Activated naive CD8-positive, alpha-beta T cell treated with anti-CD3 and anti-CD28 coated beads, Interleukin-2, amount 50 U/mL, for 16 hours (primary cell): Measurements from ENCODE around the gene RINT1.
"Not testable (repeated sequence)": the region's sequence is repeated elsewhere in the genome, so short reads cannot be mapped to it uniquely, and the experiment has no call there.

Source experiments
- DNase-seq: peaks from one replicate; pipeline ENCODE4 v3.0.0-alpha.2; 2020; ENCODE audit warnings: low read depth, low spot score

RINT1 gene

DNA sequence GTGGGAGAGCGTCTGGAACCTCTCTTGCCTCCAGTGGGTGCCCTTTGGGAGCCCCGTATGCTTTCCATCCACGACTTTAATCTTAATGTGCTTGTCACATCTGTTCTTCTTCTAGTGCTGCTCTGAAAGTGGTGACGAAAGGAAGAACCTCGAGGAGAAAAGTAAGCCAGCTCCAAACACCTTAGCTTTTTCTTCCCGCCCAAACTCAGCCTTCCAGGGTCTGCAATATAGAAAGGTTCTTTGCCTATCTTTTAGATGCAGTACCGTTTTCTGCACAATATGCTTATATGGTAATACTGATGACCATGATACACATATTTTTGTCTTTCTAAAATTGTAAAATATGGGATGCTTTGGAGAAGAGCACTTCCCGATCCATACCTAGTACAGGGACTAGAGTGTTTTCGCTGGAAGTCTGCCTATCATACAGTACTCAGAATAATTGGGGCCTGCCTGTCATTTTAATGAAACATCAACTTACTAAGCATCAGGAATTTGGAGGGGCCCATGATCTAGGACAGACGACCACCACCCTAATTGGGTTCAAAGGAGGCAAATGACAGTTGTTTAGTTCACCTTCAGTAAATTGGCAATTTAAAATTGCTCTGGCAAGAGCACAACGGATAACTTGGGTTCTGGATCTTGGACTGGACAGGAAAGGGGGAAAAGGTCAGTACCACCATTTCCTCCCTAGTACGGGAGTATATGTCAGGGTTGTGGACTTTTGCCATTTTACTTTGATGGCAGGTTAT lies 884 bp downstream of the RINT1 start:
- no peak for DNase-seq

DNA sequence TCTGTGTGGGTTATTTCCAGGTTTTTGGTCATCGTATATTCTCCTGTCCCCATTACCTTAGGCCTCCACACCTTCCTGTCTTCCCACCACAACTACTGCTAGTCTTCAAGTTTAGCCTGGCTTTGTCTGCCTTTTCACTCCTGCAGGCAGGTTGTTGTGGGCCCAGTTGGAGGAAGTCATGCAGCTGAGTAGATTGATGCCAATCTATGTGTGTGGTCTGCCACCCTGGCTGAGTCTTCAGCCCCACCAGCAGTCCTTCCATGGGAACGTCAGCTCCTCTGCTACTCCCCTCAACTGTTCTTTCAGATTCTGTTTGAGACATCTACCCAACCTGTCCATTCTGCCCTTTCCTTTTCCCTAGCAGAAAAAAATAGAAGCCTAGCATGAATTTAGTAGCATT lies 6.3 kb downstream of the RINT1 start:
- no peak for DNase-seq

DNA sequence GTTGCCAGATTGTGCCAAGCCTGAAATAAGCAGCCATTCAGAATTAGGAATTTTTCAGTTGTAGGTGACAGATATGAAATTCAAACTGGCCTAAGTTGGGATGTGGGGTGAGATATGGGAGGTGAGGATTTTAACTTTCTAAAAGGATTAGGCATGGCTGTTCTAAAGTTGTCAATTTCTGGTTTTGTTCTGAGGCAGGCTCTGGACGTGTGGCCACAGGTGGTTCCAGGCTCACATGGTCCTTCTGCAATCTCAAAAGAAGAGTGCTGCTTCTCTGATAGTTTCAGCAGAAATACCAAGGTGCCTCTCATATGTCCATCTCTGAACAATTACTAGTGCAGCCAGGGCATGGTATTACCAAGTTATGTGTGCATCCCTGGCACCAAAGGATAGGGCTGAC lies 27.9 kb downstream of the RINT1 start:
- no peak for DNase-seq

DNA sequence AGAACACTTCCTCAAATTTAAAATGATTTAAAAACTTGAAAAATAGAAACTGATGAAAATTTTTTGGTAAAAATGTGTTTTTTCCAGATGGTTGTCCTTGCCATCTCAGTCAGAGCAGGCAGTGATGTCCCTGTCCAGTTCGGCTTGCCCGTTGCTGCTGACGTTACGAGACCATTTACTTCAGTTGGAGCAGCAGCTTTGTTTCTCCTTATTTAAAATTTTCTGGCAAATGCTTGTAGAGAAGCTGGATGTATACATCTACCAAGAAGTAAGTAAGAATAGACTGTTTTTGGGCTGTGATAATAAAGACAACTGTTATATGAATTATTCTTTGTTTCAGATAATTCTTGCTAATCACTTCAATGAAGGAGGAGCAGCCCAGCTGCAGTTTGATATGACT lies 33.2 kb downstream of the RINT1 start:
- no peak for DNase-seq

DNA sequence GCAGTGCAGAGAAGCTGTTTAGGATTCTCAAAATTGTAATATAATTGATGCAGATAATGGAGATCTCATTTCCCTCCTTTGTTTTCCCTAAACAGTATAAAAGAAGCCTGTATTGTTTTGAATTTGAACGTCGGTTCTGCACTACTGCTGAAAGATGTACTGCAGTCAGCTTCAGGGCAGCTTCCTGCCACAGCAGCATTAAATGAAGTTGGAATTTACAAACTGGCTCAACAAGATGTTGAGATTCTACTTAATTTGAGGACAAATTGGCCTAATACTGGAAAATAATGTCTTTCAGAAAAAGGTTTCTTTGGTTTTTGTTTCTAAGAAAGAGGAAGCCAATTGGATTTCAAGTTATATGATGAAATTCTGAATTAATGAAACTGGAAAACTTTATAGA lies 35.0 kb downstream of the RINT1 start:
- DNase-seq, result no peak

DNA sequence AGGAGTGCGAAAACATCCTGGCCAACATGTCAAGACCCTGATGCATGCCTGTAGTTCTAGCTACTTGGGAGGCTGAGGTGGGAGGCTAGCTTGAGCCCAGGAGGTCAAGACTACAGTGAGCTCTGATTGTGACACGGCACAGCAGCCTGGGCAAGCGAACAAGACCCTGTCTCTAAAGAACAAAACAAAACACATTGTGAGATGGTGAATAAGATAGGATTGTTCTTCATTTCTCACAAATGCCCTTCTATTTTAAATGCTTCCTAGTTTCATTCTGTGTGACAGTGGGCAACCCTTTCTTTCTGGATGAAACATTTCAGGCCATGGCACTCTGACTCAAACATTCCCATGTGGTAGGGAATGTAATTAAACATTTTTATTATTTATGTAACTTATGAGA lies 35.8 kb downstream of the RINT1 start:
- DNase-seq, result no peak

DNA sequence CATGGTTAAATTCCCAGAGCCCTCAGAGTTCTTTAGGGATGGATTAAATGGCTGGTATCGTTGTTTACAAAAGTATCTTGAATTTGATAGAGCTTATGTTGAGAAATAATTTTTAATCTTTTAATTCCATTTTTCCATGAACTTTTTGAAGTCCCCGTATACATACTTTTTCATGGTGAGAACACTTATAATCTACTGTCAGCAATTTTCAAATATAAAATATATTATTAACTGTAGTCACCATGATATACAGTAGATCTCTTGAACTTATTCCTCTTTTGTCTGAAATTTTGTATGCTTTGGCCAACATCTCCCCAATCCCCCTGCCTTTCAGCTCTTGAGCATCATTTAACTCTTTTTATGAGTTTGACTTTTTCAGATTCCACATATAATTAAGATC lies 39.9 kb downstream of the RINT1 start:
- no peak for DNase-seq

DNA sequence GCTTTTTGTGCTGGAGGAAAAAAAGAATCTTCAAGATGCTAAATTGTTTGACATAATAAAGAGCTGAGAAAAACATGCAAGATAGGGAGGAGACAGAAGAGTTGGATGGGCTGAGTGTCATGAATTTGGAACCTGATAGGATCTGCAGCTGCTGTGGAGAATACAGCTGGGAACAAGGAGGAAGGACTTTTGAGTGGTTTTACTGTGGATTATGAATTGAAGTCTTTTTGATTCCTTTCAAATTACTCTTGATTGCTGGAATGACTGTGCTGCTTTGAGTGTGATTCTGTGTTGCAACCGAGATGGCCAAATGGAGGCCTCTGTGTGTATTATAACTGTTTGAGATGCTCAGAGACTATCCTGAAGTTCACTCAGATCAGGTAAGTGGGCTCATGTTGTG lies 45.2 kb downstream of the RINT1 start:
- DNase-seq, result no peak

DNA sequence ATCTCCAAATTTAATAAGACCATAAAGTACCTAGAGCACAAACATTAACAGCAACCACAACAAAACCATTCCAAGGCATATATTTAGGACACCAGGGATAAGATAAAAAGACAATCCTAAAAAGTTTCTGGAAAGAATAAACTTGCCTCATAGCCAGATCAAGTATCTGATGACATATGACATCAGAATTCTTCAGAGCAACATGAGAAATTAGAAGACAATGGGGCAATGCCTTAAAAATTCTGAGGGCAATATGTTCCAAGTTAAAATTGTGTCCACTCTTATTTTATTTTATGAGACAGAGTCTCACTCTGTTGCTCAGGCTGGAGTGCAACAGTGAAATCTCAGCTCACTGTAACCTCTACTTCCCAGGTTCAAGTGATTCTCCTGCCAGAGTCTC lies 46.5 kb downstream of the RINT1 start:
- DNase-seq, result no peak

DNA sequence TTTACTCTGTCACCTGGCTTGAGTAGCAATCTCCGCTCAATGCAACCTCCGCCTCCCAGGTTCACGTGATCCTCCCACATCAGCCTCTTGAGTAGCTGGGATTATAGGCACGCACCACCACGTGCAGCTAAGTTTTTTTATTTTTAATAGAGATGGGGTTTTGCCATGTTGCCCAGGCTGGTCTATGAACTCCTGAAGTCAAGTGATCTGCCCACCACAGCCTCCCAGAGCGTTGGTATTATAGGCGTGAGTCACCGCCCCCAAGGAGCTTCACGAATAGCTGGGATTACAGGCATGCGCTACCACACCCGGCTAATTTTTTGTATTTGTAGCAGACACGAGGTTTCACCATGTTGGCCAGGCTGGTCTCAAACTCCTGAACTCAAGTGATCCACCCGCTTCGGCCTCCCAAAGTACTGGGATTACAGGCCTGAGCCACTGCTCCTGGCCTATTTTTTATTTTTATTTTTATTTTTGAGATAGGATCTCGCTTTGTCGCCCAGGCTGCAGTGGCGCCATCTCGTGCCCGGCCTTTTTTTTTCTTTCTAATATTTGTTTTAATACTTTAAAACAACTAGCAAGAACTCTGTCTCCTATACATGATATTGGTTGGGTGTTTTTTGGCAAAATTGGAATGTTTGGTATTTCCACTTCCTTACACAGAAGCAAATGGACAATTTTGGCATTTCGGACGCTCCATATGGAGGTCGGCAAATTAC lies 48.2 kb downstream of the RINT1 start:
- DNase-seq, result no peak

DNA sequence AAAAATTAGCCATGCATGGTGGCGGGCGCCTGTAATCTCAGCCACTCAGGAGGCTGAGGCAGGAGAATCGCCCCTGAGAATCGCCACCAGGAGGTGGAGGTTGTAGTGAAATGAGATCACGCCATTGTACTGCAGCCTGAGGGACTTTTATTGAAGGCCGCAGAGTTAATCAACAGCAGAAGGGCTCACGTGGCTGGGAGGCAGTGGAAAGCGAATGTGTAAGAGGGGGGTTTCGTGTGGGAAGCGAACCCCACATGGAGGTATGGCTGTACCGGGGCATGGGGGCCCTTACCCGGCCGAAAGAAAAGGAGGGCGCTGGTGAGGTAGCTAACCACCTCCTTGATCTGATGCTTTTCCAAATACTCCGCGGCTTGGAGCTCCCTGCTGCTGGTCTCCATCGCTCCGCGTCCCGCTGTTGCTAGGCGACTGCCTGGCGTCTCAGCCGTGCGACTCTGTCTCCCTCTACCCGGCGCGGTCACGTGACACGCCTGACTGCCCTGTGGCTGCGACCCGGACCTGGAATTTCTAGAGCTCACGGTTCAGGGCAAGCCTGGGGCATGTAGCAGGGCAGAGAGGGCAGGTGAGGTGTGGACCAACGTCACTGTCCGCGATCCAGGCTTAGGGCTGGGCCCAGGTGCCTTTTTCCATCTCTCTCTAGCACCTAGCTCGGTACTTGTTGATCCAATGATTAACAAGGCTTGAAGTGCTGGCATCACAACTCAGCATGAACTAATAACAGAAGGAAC lies 49.2 kb downstream of the RINT1 start, which contains the start of gene EFCAB10:
Gene EFCAB10 (minus strand): TSS at position 428 of the 746 bp plus-strand sequence. CDS start 30 bp downstream, at position 398.
- DNase-seq, result no peak

DNA sequence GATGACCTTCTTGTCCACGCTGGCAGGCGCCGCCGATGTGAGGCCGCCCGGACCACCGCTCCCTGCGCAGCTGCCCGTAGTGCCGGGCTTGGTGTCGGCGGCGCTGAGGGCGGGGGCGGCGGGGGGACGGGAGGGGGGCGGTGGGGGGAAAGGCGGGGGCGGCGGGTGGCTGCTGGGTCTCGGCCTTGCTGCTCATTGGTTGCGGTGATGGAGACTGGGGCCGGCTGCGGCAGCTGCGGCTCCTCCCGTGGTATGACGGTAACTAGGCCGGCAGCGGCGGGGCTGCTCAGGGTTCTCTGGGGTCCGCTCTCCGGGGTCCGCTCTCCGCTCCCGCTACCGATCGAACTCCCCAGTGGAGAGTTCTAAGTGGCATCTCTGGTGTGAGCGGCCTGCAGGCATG lies 51.1 kb downstream of the RINT1 start:
- no peak for DNase-seq

DNA sequence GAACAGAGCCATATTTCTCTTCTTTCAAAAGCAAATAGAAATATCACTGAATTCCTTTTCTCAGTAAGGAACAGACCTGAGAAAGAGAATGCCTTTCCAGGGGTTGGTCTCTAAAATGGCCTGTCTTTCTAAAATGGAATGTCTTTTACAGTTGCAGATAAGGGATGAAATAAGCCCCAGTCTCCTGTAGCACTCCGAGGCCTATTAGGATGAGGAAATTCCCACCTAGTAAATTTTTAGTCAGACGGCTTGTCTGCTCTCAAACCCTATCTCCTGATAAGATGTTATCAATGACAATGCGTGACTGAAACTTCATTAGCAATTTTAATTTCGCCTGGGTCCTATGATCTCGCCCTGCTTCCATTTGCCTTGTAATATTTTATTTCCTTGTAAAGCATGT lies 52.2 kb downstream of the RINT1 start:
- no peak for DNase-seq

DNA sequence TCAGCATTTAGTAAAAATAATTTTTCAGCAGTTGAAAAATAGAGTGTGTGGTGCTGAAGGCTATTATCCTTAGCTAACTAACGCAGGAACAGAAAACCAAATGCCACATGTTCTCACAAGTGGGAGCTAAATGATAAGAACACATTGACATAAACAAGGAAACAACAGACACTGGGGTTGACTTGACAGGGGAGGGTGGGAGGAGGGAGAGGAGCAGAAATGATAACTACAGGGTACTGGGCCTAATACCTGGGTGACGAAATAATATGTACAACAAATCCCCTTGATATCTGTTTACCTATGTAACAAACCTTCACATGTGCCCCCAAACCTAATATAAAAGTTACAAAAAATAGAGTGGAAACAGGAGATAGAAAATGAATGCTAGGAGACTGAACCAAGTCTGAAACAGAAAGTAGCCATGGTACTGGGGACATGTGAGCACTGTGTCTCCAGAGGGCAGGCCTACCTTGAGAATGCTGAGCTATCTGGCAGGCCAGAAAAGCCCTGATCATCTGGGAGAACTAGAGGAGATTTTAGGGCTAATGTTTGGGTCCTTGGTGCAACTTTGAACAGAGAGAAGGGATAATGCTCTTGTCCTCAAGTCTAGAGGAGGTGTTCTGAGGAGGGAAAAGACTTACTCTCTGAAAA lies 54.0 kb downstream of the RINT1 start:
- no peak for DNase-seq

DNA sequence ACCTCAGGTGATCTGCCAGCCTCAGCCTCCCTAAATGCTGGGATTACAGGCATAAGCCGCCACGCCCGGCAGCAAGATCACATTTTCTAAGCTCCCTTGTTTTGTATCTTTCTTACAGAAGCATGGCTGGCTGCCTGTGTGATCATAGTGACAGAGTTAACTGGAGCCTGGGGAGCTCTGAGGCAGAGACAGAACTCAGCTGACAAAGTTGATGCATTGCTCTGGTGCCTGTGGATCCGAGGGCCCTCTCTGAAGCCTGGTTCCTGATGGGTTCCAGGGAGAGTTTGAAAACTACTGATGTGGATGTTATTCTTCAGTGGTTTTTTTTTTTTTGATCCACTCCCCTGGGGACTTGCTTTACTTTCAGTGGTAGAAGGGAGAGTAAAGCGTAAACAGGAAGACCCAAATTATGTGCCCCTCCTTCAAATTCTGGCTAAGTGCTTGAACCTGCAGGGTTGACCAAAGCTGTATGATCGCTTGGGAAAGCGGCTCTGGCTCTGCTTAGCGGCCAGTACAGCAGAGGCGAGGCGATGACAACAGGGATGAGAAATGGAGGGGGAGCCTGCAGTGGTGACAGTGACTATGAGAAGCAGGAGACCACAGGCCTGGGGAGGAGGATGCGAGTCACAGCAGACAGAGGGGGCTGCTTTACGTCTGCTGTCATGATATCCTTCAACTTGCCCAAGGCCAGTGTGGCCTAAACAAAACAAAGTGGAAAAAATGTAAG lies 56.1 kb downstream of the RINT1 start:
- no peak for DNase-seq

DNA sequence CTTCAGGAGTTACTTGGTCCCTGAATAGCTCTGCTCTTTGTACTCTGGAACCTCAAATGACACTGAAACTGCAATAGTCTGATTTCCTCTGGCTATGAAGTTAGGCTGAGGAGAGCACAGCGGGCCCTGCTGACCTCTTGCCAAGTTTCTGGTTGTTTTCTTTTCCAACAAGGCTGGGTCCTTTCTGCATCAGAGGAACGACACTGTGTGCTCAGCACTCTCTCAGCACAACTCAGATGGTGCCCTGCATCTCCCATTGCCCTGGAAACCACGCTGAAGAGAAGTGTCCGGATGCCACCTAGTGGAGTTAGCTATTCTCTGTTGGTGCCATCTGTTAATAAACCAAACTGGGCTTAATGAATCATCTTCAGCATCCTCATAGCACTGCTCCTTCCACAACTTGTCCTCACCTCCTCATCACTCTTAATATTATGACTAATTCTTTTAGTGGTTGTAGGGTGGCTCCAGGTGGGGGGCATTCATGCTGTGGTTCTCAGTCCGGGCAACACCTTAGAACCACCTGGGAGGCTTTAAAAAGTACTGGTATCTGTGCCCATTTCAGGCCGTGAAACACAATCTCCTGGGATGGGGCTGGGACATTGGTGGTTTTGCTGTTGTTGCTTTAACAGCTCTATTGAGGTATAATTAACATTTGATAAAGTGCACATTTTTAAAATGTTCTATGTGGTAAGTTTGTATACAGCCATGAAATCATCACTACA lies 57.5 kb downstream of the RINT1 start:
- DNase-seq, result no peak

DNA sequence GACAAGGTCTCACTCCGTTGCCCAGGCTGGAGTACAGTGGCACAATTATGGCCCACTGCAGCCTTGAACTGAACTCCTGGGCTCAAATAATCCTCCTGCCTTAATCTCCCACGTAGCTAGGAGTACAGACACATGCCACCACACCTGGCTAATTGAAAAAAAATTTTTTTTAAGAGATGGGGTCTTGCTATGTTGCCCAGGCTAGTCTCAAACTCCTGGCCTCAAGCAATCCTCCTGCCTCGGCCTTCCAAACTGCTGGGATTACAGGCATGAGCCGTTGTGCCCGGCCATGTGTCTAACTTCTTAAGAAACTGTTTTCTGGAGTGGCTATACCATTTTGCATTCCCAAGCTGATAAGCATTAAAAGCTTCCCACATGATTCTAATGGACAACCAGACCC lies 58.8 kb downstream of the RINT1 start:
- no peak for DNase-seq

DNA sequence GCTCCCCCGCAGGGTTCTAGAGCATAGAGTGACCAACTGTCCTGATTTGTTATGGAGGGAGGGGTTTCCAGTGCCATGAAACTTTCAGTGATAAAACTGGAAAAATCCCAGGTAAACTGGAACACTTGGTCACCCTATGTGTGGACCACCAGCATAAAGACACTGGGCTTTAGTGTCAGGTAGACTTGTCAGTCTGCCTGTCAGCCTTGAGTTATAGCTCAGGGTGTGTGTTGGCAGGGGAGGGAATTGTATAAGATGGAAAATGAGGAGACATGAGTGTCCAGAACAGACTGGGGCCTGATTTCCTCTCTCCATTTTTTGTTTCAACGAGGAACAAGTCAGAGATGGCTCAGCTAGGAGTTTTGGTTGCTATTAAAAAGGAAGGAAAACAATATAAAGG lies 59.5 kb downstream of the RINT1 start:
- no peak for DNase-seq

DNA sequence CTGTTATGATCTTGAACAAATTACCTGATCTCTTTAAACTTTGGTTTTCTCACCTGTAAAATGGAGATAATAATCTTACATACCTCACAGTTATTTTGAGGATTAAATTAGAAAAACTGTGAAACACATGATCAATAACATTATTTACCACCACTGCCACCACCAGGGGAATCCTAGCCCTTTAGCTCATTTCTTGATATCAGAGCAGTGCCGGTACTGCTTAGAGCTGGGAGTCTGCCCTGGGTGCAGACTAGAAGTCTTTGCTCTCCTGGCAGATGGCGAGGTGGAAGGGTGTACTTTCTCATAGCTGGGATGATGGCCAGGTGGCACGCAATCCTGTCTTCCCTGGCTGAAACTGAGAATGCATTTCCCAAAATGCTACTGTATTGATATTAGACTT lies 62.0 kb downstream of the RINT1 start:
- no peak for DNase-seq

DNA sequence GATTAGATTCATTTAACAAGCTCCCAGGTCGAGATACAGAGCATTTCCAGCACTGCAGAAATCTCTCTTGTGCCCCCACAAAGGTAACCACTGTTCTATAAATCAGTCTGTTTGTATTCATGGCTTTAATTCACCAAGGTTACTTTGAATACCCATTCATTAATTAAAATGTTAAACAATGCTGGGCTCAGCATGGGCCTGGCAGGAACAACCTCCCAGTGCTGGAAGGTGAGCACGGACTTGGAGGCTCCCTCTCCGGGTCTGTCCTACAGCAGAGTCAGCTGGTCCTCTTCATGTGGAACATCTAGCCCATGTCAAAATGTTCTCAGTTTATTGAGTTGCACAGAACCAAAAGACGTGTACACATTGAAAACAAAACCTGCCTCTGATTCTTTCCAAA lies 64.9 kb downstream of the RINT1 start:
- no peak for DNase-seq

DNA sequence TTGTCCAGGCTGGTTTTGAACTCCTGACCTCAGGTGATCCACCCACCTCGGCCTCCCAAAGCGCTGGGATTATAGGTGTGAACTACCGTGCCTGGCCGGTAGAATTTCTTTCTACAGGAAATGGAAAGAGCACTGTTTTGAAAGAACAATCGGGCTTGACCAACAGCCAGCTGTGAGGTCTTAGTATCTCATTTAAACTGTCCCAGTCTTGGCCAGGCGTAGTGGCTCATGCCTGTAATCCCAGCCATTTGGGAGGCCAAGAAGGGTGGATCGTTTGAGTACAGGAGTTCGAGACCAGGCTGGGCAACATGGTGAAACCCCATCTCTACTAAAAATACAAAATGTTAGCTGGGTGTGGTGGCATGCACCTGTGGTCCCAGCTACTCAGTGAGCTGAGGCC lies 67.1 kb downstream of the RINT1 start:
- not testable (repeated sequence) for DNase-seq
